Body of pancreas (tissue), 4 donors: ENCODE data around the gene PFKFB4.

Experiments
- CTCF ChIP-seq, 7 experiments: fragments of 450-650 bp in 4 of 7; fragments of 200-600 bp in 3 of 7; sonication (generic) in 3 of 7; IDR thresholded peaks; one replicate each; pipeline ENCODE4 v1.5.1; 2016 to 2019; ENCODE audit warnings: antibody characterized with exemption in 7 of 7
- POLR2A ChIP-seq, 3 donors: fragments of 450-650 bp; IDR thresholded peaks; one replicate each; pipeline ENCODE4 v1.6.1; 2016; ENCODE audit warnings: antibody characterized with exemption in 3 of 3, mild to moderate bottlenecking in 2 of 3

- TF ChIP-seq CTCF (IDR thresholded peaks at IDR 0.05) (no peak), POLR2A (IDR thresholded peaks at IDR 0.05) (no peak)
These were observed 55.9 kb downstream of the PFKFB4 start for GRCh38 chr3:48500656-48501055.
